Left ventricle myocardium inferior (tissue), 1 donor: ENCODE data around the gene FRMD4A. TPM values are rescaled to one million over a fixed set of nuclear protein-coding genes. Genes with fewer than 3 reads are reported as not detected.

Experiments
- DNase-seq: peaks from one replicate; pipeline ENCODE4 v3.0.0-alpha.2; 2020
- H3K27ac ChIP-seq: fragments of 200-600 bp; replicated peaks from 2 replicates; pipeline ENCODE4 v1.8.0; 2021
- H3K27me3 ChIP-seq: fragments of 200-600 bp; 2 replicates; pipeline ENCODE4 v1.8.0; 2021; ENCODE audit warnings: low read depth
- H3K36me3 ChIP-seq: fragments of 200-600 bp; 2 replicates; pipeline ENCODE4 v1.8.0; 2021
- H3K4me1 ChIP-seq: fragments of 200-600 bp; 2 replicates; pipeline ENCODE4 v1.8.0; 2021
- H3K4me3 ChIP-seq: fragments of 200-600 bp; 2 replicates; pipeline ENCODE4 v1.8.0; 2021; ENCODE audit warnings: mild to moderate bottlenecking, moderate library complexity
- H3K9me3 ChIP-seq: fragments of 200-600 bp; replicated peaks from 2 replicates; pipeline ENCODE4 v1.8.0; 2021
- intact Hi-C: fragments of 100-400 bp; cut with micrococcal nuclease; formaldehyde crosslinking; loops from one replicate; pipeline ENCODE4 v1.11.0; 2022
- total RNA-seq: library from RNA; stranded (reverse); fragmentation: NEBNext Ultra II Directional; extraction: Animal tissue kit (Norgen Biotek cat#: 25700); gene quantifications from one replicate; pipeline ENCODE4 v1.2.1, GENCODE V29; 2021
- TF ChIP-seq, protein P1 (sequence below): fragments of 200-600 bp; IDR thresholded peaks from 2 replicates; pipeline ENCODE4 v1.8.0; 2021; ENCODE audit warnings: antibody characterized with exemption, mild to moderate bottlenecking, borderline replicate concordance
- donor health status: DM: no; HTN: yes; CAD: no; lungs with severe emphysema.

FRMD4A gene
- total RNA-seq, 1 donor from 2014 or later, result 26.1 TPM

- H3K4me1 ChIP-seq, result no peaks in the 10 kb centered on the region
- intact Hi-C loops, result no loop called here
- H3K9me3 ChIP-seq, result no peaks in the 10 kb centered on the region
- no peaks in the 10 kb centered on the region for H3K36me3 ChIP-seq
- no peak for DNase-seq
- peaks cover 67% of the 10 kb centered on the region for H3K27me3 ChIP-seq
- H3K27ac ChIP-seq, result no peak overlapping the region
- H3K4me3 ChIP-seq, result no peak overlapping the region
- TF ChIP-seq, protein P1, sequence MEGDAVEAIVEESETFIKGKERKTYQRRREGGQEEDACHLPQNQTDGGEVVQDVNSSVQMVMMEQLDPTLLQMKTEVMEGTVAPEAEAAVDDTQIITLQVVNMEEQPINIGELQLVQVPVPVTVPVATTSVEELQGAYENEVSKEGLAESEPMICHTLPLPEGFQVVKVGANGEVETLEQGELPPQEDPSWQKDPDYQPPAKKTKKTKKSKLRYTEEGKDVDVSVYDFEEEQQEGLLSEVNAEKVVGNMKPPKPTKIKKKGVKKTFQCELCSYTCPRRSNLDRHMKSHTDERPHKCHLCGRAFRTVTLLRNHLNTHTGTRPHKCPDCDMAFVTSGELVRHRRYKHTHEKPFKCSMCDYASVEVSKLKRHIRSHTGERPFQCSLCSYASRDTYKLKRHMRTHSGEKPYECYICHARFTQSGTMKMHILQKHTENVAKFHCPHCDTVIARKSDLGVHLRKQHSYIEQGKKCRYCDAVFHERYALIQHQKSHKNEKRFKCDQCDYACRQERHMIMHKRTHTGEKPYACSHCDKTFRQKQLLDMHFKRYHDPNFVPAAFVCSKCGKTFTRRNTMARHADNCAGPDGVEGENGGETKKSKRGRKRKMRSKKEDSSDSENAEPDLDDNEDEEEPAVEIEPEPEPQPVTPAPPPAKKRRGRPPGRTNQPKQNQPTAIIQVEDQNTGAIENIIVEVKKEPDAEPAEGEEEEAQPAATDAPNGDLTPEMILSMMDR, result no peak
Observed at GRCh38 chr10:14322526-14323188, 8.1 kb downstream of the FRMD4A start.

DNA sequence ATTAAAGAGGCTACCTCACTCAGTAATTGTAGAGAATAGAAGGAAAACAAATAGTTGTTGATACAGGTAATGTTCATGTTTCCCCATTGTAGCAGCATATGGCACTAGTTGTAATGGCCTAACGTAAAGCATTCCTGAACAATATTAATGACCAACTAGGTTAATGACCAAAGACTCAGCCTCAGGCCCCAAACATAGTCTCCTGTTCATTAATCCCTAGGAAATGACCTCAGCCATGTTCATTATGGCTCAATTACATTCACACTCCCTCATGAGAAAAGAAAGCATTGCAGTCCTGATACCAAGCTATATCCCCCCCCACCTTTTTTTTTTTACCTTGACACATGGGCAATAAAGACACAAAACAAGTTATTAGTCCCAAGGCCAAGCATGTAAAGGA is 12.7 kb downstream of the FRMD4A start:
- H3K27ac ChIP-seq, result no peak overlapping the region
- no peak for DNase-seq
- H3K27me3 ChIP-seq, result peaks cover 69% of the 10 kb centered on the region
- intact Hi-C loops, result no loop called here
- TF ChIP-seq, protein P1, result no peak
- H3K9me3 ChIP-seq, result no peaks in the 10 kb centered on the region
- no peaks in the 10 kb centered on the region for H3K4me1 ChIP-seq
- no peaks in the 10 kb centered on the region for H3K36me3 ChIP-seq
- H3K4me3 ChIP-seq, result no peak overlapping the region

DNA sequence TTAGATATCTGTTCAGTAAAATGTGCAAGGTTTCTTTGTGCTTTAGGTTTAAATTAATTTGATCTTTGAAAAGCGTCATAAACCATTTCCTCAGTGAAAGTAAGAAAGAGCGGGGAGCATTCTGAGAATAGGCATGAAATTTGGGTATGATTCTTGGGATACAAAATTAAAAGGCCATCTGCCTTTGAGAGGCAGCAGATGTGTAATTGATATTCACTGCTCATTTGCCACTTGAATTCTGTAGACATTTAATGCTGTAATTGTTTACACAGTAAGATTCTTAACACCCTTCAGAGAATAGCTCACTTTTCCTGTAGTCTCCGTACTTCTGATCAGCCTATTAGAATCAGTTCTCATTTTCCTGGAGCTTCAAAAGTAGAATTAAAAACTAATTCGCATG is 18.7 kb downstream of the FRMD4A start:
- TF ChIP-seq, protein P1, result no peak
- Histone ChIP-seq H3K36me3 (no peaks in the 10 kb centered on the region), H3K27ac (no peak overlapping the region), H3K27me3 (peaks cover 56% of the 10 kb centered on the region), H3K9me3 (no peaks in the 10 kb centered on the region), H3K4me1 (no peaks in the 10 kb centered on the region), H3K4me3 (no peak overlapping the region)
- intact Hi-C loops, result no loop called here
- no peak for DNase-seq

DNA sequence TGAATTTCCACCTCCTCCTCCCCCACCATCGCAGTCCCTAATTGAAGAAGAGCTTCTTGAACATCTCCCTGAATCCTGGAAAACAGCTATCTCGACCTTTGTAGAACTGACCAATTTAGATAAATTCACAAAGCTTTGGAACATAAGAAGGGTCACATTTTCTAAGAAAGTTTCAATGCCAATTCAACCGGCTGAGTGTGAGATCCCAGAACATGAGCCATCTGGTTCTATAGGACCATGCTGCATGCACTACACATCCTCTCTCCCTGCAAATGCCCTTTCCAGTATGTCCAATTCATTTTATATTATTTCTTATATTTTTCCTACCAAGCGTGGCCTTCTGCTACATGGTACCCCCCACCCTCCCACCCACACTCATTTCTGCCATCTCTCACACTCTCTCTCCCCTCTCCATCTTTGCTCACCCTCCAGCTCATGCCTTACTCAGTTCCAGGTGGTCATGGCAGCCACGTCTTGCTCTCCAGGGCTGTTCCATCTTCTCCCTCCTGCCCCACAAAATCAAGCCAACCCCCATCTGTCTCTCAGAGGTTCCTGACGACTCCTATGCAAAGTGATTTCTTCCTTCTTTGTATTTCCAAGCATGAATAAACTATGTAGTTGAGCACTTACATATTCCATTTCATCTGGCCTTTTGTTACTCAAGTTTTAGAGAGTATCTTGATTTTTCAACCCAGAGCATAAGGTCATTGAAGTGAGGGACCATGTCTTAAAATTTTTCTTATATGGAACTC is 19.3 kb downstream of the FRMD4A start:
- intact Hi-C loops, result no loop called here
- TF ChIP-seq, protein P1, result no peak
- no peak for DNase-seq
- Histone ChIP-seq H3K9me3 (no peaks in the 10 kb centered on the region), H3K4me1 (no peaks in the 10 kb centered on the region), H3K27ac (no peak overlapping the region), H3K4me3 (no peak overlapping the region), H3K27me3 (peaks cover 51% of the 10 kb centered on the region), H3K36me3 (no peaks in the 10 kb centered on the region)

- Histone ChIP-seq H3K27ac (no peak overlapping the region), H3K36me3 (no peaks in the 10 kb centered on the region), H3K27me3 (peaks cover 36% of the 10 kb centered on the region), H3K9me3 (no peaks in the 10 kb centered on the region), H3K4me1 (no peaks in the 10 kb centered on the region), H3K4me3 (no peak overlapping the region)
- intact Hi-C loops, result no loop called here
- DNase-seq, result no peak
- TF ChIP-seq, protein P1, result no peak
Observed at GRCh38 chr10:14309593-14309992, 21.1 kb downstream of the FRMD4A start.
